Lower lobe of right lung (tissue), 2 donors: Measurements from ENCODE around the gene CLPTM1L. TPM values are rescaled to one million over a fixed set of nuclear protein-coding genes. Genes with fewer than 3 reads are reported as not detected.
A peak's percentile ranks its signal among the peaks of the same experiment; 100 is the strongest.

Source experiments
- ATAC-seq, 2 donors: fragments of 200-7000 bp; cut with Tn5 transposase; one replicate each; pipeline ENCODE4 v1.9.1; 2020 to 2022; ENCODE audit warnings: mild to moderate bottlenecking in 2 of 2, moderate library complexity in 2 of 2
- DNase-seq: peaks from one replicate; pipeline ENCODE4 v3.0.0-alpha.2; 2020
- H3K27ac ChIP-seq: fragments of 200-600 bp; one replicate; pipeline ENCODE4 v1.8.0; 2022
- H3K27me3 ChIP-seq: fragments of 200-600 bp; one replicate; pipeline ENCODE4 v1.8.0; 2022; ENCODE audit warnings: low read depth
- H3K36me3 ChIP-seq: fragments of 200-600 bp; one replicate; pipeline ENCODE4 v1.8.0; 2022; ENCODE audit warnings: mild to moderate bottlenecking
- H3K4me1 ChIP-seq: fragments of 200-600 bp; one replicate; pipeline ENCODE4 v1.8.0; 2022
- H3K4me3 ChIP-seq: fragments of 200-600 bp; one replicate; pipeline ENCODE4 v1.8.0; 2022; ENCODE audit warnings: mild to moderate bottlenecking
- H3K9me3 ChIP-seq: fragments of 200-600 bp; one replicate; pipeline ENCODE4 v1.8.0; 2022
- intact Hi-C: fragments of 100-400 bp; cut with DNase I; formaldehyde crosslinking; loops from one replicate; pipeline ENCODE4 v1.11.0; 2022
- total RNA-seq: library from RNA; stranded (reverse); fragmentation: NEBNext Ultra II Directional; extraction: Animal tissue kit (Norgen Biotek cat#: 25700); gene quantifications from one replicate; pipeline ENCODE4 v1.2.1, GENCODE V29; 2021
- TF ChIP-seq, protein P1 (sequence below): fragments of 200-600 bp; IDR thresholded peaks from one replicate; pipeline ENCODE4 v1.8.0; 2022; ENCODE audit warnings: antibody characterized with exemption, mild to moderate bottlenecking
- donor health status: DM: no; HTN: yes; CAD: no; lungs with severe emphysema.

The CLPTM1L gene
- total RNA-seq, 1 donor from 2014 or later: 135 TPM

DNA sequence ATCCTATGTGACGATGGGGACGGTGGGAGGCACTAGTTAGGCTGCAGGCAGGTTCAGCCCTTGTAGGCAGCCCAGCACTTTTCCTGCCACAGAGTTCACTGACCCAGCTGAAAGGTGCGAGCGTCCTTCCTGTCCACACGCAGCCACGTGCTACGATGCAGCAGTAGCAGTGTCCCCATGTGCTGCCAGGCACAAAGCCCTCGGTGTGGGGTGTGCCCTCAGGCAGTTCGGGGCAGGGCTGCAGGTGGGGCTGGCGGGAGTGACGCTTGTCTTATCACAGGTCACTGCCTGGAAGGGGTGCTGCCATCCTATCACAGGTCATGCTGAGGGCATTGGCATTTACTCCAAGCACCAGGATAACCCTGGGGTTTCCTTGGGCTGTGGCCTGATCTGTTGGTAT lies 46.8 kb upstream of the CLPTM1L start:
- no peak for DNase-seq
- Histone ChIP-seq H3K4me1 (peaks cover 2% of the 10 kb centered on the region), H3K9me3 (no peaks in the 10 kb centered on the region), H3K27me3 (peaks cover 47% of the 10 kb centered on the region), H3K4me3 (no peak overlapping the region), H3K27ac (no peak overlapping the region), H3K36me3 (no peaks in the 10 kb centered on the region)
- TF ChIP-seq, protein P1, sequence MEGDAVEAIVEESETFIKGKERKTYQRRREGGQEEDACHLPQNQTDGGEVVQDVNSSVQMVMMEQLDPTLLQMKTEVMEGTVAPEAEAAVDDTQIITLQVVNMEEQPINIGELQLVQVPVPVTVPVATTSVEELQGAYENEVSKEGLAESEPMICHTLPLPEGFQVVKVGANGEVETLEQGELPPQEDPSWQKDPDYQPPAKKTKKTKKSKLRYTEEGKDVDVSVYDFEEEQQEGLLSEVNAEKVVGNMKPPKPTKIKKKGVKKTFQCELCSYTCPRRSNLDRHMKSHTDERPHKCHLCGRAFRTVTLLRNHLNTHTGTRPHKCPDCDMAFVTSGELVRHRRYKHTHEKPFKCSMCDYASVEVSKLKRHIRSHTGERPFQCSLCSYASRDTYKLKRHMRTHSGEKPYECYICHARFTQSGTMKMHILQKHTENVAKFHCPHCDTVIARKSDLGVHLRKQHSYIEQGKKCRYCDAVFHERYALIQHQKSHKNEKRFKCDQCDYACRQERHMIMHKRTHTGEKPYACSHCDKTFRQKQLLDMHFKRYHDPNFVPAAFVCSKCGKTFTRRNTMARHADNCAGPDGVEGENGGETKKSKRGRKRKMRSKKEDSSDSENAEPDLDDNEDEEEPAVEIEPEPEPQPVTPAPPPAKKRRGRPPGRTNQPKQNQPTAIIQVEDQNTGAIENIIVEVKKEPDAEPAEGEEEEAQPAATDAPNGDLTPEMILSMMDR: no peak
- no peak for ATAC-seq
- intact Hi-C loops: no loop called here

DNA sequence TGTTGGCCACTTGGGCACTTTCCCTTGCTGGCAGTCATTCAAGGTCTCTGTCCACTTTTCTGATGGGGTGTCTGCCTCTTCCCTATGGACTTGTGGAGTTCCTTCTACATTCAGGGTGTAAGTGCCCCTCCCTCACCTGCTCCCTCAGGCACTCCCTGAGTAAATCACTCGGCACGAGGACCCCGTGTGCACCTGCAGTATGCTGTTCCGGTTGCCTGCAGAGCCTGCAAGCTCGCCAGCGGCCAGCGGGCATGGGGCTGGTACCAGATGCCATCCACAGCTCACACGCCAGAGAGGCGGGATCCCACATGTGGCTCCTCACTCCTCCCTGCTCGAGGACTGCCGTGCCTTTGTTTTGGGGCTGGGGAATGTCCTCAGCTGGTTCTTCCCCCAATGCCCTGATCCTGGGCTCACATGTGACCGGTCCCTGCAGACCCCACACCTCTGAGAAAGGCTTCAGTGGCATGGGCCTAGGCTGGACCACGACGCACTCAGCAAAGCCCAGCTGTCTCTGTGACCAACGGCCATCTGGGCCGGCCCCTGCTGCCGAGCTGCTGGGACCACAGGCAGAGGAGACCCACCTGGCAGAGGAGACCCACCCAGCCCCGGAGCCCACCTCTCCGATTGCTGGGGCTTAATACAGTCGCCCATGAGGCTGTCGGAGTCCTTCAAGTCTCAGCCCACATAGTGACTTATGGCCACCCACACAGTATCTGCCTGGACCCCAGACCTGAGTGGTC lies 46.1 kb upstream of the CLPTM1L start:
- ATAC-seq (no peak), DNase-seq (peak; percentile 41)
- intact Hi-C loops: no loop called here
- Histone ChIP-seq H3K4me1 (peaks cover 7% of the 10 kb centered on the region), H3K27me3 (peaks cover 42% of the 10 kb centered on the region), H3K27ac (no peak overlapping the region), H3K36me3 (no peaks in the 10 kb centered on the region), H3K4me3 (no peak overlapping the region), H3K9me3 (no peaks in the 10 kb centered on the region)
- TF ChIP-seq, protein P1: no peak

DNA sequence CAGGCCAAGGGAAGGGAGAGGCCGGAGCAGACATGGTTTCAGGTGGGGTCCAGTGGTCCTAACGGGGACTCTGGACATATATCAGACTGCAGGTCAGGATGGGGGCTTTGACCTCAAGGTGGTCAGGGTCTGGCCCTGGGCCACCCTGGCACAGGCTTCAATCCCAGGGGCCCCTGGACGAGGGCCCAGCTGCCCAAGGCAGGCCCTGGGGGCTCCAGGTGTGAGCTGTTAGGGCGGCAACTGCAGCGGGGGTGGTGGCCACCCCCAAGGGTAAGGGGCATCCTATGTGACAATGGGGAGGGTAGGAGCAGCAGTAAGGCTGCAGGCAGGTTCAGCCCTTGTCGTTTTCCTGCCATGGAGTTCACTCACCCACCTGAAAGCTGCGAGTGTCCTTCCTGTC lies 45.4 kb upstream of the CLPTM1L start:
- Histone ChIP-seq H3K27ac (no peak overlapping the region), H3K27me3 (peaks cover 36% of the 10 kb centered on the region), H3K4me3 (no peak overlapping the region), H3K4me1 (peaks cover 11% of the 10 kb centered on the region), H3K9me3 (no peaks in the 10 kb centered on the region), H3K36me3 (no peaks in the 10 kb centered on the region)
- no peak for DNase-seq
- no peak for ATAC-seq
- TF ChIP-seq, protein P1: no peak
- intact Hi-C loops: no loop called here

DNA sequence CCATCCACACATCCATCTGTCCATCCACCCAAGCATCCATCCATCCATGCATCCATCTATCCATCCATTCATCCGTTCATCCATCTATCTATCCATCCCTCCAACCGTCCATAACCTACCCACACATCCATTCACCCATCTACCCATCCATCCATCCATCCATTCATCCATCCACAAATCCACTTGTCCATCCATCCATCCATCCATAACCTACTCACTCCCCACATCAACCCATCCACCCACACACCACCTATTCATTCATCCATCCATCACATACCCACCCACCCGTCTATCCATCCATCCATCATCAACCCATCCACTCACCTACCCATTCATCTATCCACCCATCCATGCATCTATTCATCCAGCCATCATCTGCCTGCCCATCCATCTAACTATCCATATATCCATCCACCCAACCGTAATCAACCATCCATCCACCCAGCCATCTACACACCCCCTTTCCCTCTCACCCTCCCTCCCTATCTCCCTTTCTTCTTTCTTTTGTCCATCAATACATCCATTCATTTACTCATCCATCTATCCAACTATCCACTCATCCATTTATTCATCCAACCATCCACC lies 43.6 kb upstream of the CLPTM1L start:
- no peak for ATAC-seq

DNA sequence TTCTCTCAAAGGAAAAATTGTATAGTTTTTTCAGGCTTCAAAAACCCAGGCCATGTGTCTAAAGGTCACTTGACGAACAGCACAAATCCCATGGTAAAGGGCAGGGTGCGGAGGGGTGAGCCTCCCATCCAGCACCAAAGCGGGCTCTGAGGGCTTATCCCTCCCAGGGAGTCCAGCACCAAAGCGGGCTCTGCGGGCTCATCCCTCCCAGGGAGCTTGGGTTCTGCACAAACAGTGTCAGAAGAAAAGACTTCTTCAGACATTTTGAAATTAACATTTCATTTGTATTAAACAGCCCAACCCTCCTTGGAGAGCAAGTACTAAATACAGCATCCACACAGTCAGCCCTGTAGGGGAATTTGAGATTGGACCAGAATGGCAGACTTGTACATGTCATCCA lies 43.0 kb upstream of the CLPTM1L start:
- H3K4me1 ChIP-seq: peaks cover 16% of the 10 kb centered on the region
- no peak overlapping the region for H3K27ac ChIP-seq
- ATAC-seq (no peak), DNase-seq (no peak)
- H3K27me3 ChIP-seq: peaks cover 21% of the 10 kb centered on the region
- TF ChIP-seq, protein P1: no peak
- H3K36me3 ChIP-seq: no peaks in the 10 kb centered on the region
- no peaks in the 10 kb centered on the region for H3K9me3 ChIP-seq
- intact Hi-C loops: no loop called here
- H3K4me3 ChIP-seq: no peak overlapping the region

More for the DNA sequence above, 43.6 kb upstream of the CLPTM1L start:
- Histone ChIP-seq H3K4me1 (peaks cover 16% of the 10 kb centered on the region), H3K27me3 (peaks cover 21% of the 10 kb centered on the region), H3K36me3 (no peaks in the 10 kb centered on the region), H3K4me3 (no peak overlapping the region), H3K27ac (no peak overlapping the region), H3K9me3 (no peaks in the 10 kb centered on the region)
- TF ChIP-seq, protein P1: no peak
- intact Hi-C loops: no loop called here
- DNase-seq: no peak
